Liver (tissue), 9 donors: ENCODE measurements around the gene PRR23B. TPM values are rescaled to one million over a fixed set of nuclear protein-coding genes. Genes with fewer than 3 reads are reported as not detected.

Experiments
- DNase-seq: peaks from one replicate; pipeline ENCODE4 v3.0.0-alpha.2; 2017; ENCODE audit warnings: low spot score
- H3K27ac ChIP-seq, 2 donors: one replicate each; pipeline ENCODE4 v1.7.0; 2013; ENCODE audit warnings: inconsistent platforms in 2 of 2, low read length in 2 of 2, control low read depth in 1 of 2, low read depth in 1 of 2, mild to moderate bottlenecking in 1 of 2
- H3K27me3 ChIP-seq, 4 donors: one replicate each; pipeline versions ENCODE4 v1.6.1 to v1.7.0; 2013; ENCODE audit warnings: low read length in 3 of 4, inconsistent platforms in 1 of 4, mild to moderate bottlenecking in 1 of 4, moderate library complexity in 1 of 4; ENCODE audit not compliant: control insufficient read depth in 4 of 4, insufficient read depth in 4 of 4
- H3K36me3 ChIP-seq, 4 donors: one replicate each; pipeline versions ENCODE4 v1.6.1 to v1.7.0; 2013; ENCODE audit warnings: low read length in 3 of 4, mild to moderate bottlenecking in 3 of 4, low read depth in 1 of 4, moderate library complexity in 1 of 4; ENCODE audit not compliant: control insufficient read depth in 4 of 4, insufficient read depth in 3 of 4
- H3K4me1 ChIP-seq, 4 donors: one replicate each; pipeline versions ENCODE4 v1.6.1 to v1.7.0; 2013; ENCODE audit warnings: low read length in 3 of 4, mild to moderate bottlenecking in 3 of 4, moderate library complexity in 1 of 4; ENCODE audit not compliant: control insufficient read depth in 4 of 4, insufficient read depth in 4 of 4
- H3K4me3 ChIP-seq, 3 donors: one replicate each; pipeline versions ENCODE4 v1.6.1 to v1.7.0; 2013; ENCODE audit warnings: low read length in 3 of 3, control low read depth in 1 of 3, low read depth in 1 of 3, mild to moderate bottlenecking in 1 of 3
- H3K9ac ChIP-seq, 2 donors: one replicate each; pipeline ENCODE4 v1.7.0; 2013; ENCODE audit warnings: low read length in 2 of 2, mild to moderate bottlenecking in 2 of 2, moderate library complexity in 2 of 2, control low read depth in 1 of 2, low read depth in 1 of 2
- H3K9me3 ChIP-seq, 4 donors: one replicate each; pipeline versions ENCODE4 v1.6.1 to v1.7.0; 2013; ENCODE audit warnings: low read length in 3 of 4; ENCODE audit not compliant: control insufficient read depth in 4 of 4
- ATF3 ChIP-seq: IDR thresholded peaks from 2 replicates; pipeline ENCODE4 v1.6.1; 2016; ENCODE audit warnings: antibody characterized with exemption
- EGR1 ChIP-seq, 2 donors: IDR thresholded peaks; 2 replicates each; pipeline ENCODE4 v1.6.1; 2016 to 2018; ENCODE audit warnings: antibody characterized with exemption in 2 of 2, low read depth in 2 of 2
- FOXA1 ChIP-seq: IDR thresholded peaks from 2 replicates; pipeline ENCODE4 v1.6.1; 2016; ENCODE audit warnings: antibody characterized with exemption
- FOXA2 ChIP-seq: IDR thresholded peaks from 2 replicates; pipeline ENCODE4 v1.6.1; 2016; ENCODE audit warnings: antibody characterized with exemption
- GABPA ChIP-seq, 2 donors: IDR thresholded peaks in 1 of 2; conservative IDR thresholded peaks in 1 of 2; 2 replicates each; pipeline ENCODE4 v1.6.1; 2016; ENCODE audit warnings: antibody characterized with exemption in 2 of 2, mild to moderate bottlenecking in 1 of 2, moderate library complexity in 1 of 2
- JUND ChIP-seq, 2 donors: IDR thresholded peaks; 2 replicates each; pipeline ENCODE4 v1.6.1; 2016; ENCODE audit warnings: antibody characterized with exemption in 2 of 2
- NR2F2 ChIP-seq: IDR thresholded peaks from 2 replicates; pipeline ENCODE4 v1.6.1; 2016; ENCODE audit warnings: antibody characterized with exemption
- RAD21 ChIP-seq, 2 donors: IDR thresholded peaks; 2 replicates each; pipeline ENCODE4 v1.6.1; 2016; ENCODE audit warnings: antibody characterized with exemption in 2 of 2, mild to moderate bottlenecking in 2 of 2
- RXRA ChIP-seq, 2 donors: IDR thresholded peaks; 2 replicates each; pipeline ENCODE4 v1.6.1; 2017 to 2018; ENCODE audit warnings: antibody characterized with exemption in 2 of 2, mild to moderate bottlenecking in 1 of 2
- YY1 ChIP-seq: IDR thresholded peaks from 2 replicates; pipeline ENCODE4 v1.6.1; 2016; ENCODE audit warnings: antibody characterized with exemption, mild to moderate bottlenecking
- ZBTB33 ChIP-seq: IDR thresholded peaks from 2 replicates; pipeline ENCODE4 v1.6.1; 2016; ENCODE audit warnings: antibody characterized with exemption
- WGBS: extraction: QIAGEN DNeasy Blood & Tissue Kit; methylation state at CpG from one replicate; pipeline ENCODE4 v1.1.7; 2013; 5-methylcytosine and 5-hydroxymethylcytosine counted together
- polyA plus RNA-seq, 2 donors: library from polyadenylated mRNA; stranded (reverse) in 1 of 2; unstranded in 1 of 2; fragments of 200-250 nt in 1 of 2; fragments of >200 nt in 1 of 2; fragmentation: Nextera tagmentation in 1 of 2; extraction: Ambion mirVana in 1 of 2; gene quantifications; one replicate each; pipeline versions ENCODE4 v1.2.1 to v1.2.3, GENCODE V29; 2013 to 2015
- total RNA-seq, 2 donors: library from RNA; depleted of rRNA; stranded (reverse); fragments of >200 nt; gene quantifications; one replicate each; pipeline ENCODE4 v1.2.3, GENCODE V29; 2014
- TF ChIP-seq, protein P1 (sequence below): fragments of 150-350 bp; IDR thresholded peaks from 2 replicates; pipeline ENCODE4 v1.5.1; 2017; ENCODE audit warnings: improper control_type of control experiment, low read depth, low read length; ENCODE audit not compliant: missing input control
- TF ChIP-seq, protein P2 (sequence below): IDR thresholded peaks from 2 replicates; pipeline ENCODE4 v1.6.1; 2016; ENCODE audit warnings: antibody characterized with exemption, mild to moderate bottlenecking
- TF ChIP-seq, protein P3 (sequence below): IDR thresholded peaks from 2 replicates; pipeline ENCODE4 v1.6.1; 2016; ENCODE audit warnings: antibody characterized with exemption
- donor health status: healthy.
- donor health status: healthy.
- donor health status: healthy.
- donor health status: healthy.
- donor health status: healthy.

PRR23B gene
- total and polyA plus RNA-seq, 4 donors: not detected

DNA sequence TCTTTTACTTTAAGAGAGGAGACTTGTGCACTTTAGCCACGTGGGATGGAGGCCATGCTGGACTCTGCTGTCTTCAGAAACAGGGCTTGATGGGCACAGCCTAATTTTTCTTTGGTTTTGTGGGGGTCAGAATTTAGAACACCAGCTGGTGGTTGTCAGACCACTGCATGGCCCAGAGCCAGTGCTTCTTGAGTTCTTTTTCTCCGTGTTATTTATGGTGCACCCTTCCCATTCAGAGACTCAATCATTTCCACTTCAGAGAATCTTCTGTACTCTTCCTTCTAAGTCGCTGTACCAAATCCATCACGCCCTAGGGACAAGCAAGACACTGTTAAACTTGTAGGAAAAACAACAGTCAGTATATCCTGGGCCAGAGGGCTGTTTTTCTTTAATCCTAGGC lies 34.8 kb downstream of the PRR23B start:
- Histone ChIP-seq H3K27me3 (no peaks in the 10 kb centered on the region), H3K27ac (no peak overlapping the region), H3K9me3 (no peaks in the 10 kb centered on the region), H3K4me1 (no peaks in the 10 kb centered on the region), H3K36me3 (no peaks in the 10 kb centered on the region), H3K9ac (no peak overlapping the region), H3K4me3 (no peak overlapping the region)
- no peak for DNase-seq
- WGBS: 79% methylated on average over 4 of the region's 4 CpGs
- TF ChIP-seq GABPA (IDR thresholded peaks at IDR 0.05 in 1 of 2, conservative IDR thresholded peaks at IDR 0.05 in 1 of 2) (no peak), ZBTB33 (no peak), ATF3 (no peak), RXRA (IDR thresholded peaks at IDR 0.05) (no peak), EGR1 (IDR thresholded peaks at IDR 0.05; ENCODE audit: low read depth in 2 of 2) (no peak), JUND (IDR thresholded peaks at IDR 0.05) (no peak), FOXA1 (no peak), FOXA2 (no peak), NR2F2 (no peak), YY1 (no peak), RAD21 (IDR thresholded peaks at IDR 0.05) (no peak)
- TF ChIP-seq, protein P1, sequence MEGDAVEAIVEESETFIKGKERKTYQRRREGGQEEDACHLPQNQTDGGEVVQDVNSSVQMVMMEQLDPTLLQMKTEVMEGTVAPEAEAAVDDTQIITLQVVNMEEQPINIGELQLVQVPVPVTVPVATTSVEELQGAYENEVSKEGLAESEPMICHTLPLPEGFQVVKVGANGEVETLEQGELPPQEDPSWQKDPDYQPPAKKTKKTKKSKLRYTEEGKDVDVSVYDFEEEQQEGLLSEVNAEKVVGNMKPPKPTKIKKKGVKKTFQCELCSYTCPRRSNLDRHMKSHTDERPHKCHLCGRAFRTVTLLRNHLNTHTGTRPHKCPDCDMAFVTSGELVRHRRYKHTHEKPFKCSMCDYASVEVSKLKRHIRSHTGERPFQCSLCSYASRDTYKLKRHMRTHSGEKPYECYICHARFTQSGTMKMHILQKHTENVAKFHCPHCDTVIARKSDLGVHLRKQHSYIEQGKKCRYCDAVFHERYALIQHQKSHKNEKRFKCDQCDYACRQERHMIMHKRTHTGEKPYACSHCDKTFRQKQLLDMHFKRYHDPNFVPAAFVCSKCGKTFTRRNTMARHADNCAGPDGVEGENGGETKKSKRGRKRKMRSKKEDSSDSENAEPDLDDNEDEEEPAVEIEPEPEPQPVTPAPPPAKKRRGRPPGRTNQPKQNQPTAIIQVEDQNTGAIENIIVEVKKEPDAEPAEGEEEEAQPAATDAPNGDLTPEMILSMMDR: no peak
- TF ChIP-seq, protein P2, sequence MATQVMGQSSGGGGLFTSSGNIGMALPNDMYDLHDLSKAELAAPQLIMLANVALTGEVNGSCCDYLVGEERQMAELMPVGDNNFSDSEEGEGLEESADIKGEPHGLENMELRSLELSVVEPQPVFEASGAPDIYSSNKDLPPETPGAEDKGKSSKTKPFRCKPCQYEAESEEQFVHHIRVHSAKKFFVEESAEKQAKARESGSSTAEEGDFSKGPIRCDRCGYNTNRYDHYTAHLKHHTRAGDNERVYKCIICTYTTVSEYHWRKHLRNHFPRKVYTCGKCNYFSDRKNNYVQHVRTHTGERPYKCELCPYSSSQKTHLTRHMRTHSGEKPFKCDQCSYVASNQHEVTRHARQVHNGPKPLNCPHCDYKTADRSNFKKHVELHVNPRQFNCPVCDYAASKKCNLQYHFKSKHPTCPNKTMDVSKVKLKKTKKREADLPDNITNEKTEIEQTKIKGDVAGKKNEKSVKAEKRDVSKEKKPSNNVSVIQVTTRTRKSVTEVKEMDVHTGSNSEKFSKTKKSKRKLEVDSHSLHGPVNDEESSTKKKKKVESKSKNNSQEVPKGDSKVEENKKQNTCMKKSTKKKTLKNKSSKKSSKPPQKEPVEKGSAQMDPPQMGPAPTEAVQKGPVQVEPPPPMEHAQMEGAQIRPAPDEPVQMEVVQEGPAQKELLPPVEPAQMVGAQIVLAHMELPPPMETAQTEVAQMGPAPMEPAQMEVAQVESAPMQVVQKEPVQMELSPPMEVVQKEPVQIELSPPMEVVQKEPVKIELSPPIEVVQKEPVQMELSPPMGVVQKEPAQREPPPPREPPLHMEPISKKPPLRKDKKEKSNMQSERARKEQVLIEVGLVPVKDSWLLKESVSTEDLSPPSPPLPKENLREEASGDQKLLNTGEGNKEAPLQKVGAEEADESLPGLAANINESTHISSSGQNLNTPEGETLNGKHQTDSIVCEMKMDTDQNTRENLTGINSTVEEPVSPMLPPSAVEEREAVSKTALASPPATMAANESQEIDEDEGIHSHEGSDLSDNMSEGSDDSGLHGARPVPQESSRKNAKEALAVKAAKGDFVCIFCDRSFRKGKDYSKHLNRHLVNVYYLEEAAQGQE: no peak

- no peaks in the 10 kb centered on the region for H3K36me3 ChIP-seq
- TF ChIP-seq JUND (IDR thresholded peaks at IDR 0.05) (no peak), NR2F2 (no peak), GABPA (IDR thresholded peaks at IDR 0.05 in 1 of 2, conservative IDR thresholded peaks at IDR 0.05 in 1 of 2) (no peak), RXRA (IDR thresholded peaks at IDR 0.05) (no peak), YY1 (no peak)
- TF ChIP-seq, protein P3, sequence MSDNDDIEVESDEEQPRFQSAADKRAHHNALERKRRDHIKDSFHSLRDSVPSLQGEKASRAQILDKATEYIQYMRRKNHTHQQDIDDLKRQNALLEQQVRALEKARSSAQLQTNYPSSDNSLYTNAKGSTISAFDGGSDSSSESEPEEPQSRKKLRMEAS: no peak
- 35% methylated on average over 3 of the region's 3 CpGs for WGBS
- no peak overlapping the region for H3K27ac ChIP-seq
- H3K9me3 ChIP-seq: no peaks in the 10 kb centered on the region
- no peak for DNase-seq
- no peak overlapping the region for H3K4me3 ChIP-seq
- no peak overlapping the region for H3K9ac ChIP-seq
- H3K4me1 ChIP-seq: no peaks in the 10 kb centered on the region
- H3K27me3 ChIP-seq: no peaks in the 10 kb centered on the region
Observed at GRCh38 chr3:138984816-138985215, 35.9 kb downstream of the PRR23B start.
